HG02970 (cell line): Measurements from ENCODE around the gene PTRHD1.

ENCODE experiments used
- ATAC-seq: cut with Tn5 transposase; IDR thresholded peaks from one replicate; pipeline ENCODE4 v1.9.1; 2021; ENCODE audit warnings: mild to moderate bottlenecking, moderate library complexity, moderate number of reproducible peaks; ENCODE audit not compliant: unreplicated experiment, low FRiP score

Gene PTRHD1

GRCh38 chr2:24830786-24831185 is 37.6 kb upstream of the PTRHD1 start:
- ATAC-seq, result no peak

GRCh38 chr2:24830351-24830750 is 37.2 kb upstream of the PTRHD1 start:
- ATAC-seq, result no peak

- no peak for ATAC-seq
Measured at GRCh38 chr2:24828238-24828996, 35.2 kb upstream of the PTRHD1 start.

DNA sequence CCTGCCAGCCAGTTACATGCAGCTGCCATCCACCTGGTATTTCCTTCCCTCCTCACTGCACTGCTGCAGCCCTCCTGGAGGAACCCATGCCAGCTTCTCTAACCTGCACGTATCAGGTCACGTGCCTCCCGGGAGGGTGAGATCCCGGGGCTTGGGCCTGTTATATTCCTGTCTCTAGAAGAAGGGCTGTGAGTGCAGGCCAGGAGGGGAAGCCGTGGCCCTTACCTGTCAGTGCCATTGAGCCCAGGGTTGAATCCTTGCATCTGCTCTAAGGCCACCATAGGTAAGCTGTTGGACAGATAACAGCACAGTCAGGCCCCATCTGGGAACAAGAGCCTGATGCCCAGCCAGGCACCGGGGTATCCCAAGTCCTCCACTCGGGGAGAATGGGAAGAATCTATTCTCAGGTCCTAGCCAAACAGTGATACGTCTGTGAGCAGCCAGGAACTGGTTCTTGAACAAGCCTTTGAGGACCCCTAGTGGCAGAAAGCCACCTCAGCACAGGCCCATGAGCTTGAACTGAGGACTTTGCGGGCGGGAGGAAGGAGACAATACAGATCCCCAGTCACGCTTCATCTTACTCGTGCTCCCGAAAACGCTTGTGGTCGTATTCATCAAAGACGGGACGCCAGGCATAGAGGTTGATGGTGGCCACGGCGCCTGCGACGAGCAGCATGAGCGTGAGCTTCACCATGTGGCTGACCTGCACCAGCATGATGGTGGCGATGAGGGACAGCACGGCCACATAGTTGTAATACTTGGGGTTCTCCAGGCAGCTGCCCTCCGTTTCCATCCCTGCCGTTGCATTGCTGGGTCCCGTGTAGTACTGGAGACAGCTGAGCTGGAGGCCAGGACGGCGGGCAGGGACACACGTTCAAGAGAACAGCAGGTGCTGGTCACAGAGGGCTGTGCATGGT is 34.4 kb upstream of the PTRHD1 start:
- ATAC-seq, result no peak

DNA sequence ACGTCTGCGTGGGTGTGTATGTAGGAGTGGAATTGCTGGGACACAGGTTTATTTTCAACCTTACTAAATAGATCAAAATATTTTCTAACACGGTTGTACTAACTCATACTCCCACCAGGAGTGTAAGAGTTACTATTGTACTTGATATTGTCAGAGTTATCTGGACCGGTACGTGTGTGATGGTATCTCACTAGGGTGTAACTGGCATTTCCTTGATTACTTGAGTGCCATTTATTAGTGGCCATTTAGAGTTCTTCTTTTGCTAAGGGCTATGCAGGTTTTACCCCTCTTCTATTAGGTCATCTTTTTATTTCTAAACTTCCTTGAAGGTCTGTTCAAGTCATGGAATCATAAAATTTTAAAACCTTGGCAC is 33.6 kb upstream of the PTRHD1 start:
- ATAC-seq, result no peak

- no peak for ATAC-seq
Measured at GRCh38 chr2:24825883-24826772, 32.9 kb upstream of the PTRHD1 start.

DNA sequence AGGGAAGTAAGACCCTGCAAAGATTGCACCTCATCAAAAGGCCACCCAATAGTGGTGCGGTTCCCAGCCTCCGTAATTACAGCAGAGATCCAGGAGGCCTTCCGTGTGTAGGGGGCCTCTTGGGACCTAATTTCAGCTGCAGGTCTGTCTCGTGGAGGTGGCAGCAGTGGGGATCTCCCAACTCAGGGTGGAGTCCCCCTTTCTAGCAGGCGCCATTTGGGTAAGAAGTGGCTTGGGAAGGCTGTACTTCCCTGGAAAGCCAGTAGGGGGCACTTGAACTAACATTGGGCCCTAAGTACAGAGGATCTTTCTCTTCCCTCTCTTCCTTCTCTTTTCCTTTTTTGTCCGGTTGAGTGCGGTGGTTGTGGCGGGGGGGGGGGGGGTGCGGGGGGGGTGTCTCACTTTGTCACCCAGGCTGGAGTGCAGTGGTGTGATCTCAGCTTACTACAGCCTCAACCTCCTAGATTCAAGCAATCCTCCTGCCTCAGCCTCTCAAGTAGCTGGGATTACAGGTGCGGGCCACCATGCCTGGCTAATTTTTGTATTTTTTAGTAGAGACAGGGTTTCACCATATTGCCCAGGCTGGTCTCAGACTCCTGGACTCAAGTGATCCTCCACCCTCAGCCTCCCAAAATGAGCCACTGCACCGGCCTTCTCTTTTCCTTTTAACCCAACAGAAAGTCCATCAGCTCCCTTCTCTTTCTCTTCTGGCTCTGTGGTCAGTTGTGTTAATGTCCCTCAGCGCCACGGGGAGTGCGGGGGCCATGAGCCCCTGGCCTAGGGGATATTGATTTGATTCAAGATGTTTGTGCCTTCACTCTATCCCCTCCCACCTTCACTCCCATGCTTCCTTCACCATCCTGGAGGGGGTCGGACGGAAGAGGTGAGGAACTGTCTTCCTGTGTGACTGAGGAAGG is 32.0 kb upstream of the PTRHD1 start:
- no peak for ATAC-seq

- no peak for ATAC-seq
Measured at GRCh38 chr2:24824071-24824588, 30.9 kb upstream of the PTRHD1 start.

- ATAC-seq, result no peak
Measured at GRCh38 chr2:24822049-24822706, 29.0 kb upstream of the PTRHD1 start.

DNA sequence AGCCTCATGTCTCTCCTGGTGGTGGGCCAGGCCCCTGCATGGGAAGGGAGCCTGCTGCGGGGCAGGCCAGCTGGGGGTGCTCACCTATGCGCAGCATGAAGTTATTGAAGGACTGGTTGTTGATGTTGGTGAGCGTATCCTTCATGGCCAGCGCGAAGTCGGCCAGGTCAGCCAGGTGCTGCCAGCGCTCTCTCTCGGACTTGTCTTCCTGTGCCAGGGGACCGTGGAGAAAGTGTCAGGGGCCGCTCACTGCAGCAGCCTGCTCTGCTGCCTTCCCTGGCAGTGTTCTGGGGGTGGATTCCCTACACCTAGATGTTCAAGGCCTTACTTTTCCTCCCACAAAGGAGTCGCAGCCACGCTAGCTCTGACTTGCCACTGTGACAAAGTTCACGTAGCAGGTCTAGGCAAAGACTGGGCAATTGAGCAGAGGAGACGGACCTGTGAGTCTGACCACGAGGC is 28.3 kb upstream of the PTRHD1 start:
- no peak for ATAC-seq

GRCh38 chr2:24820598-24821432 is 27.6 kb upstream of the PTRHD1 start:
- no peak for ATAC-seq

DNA sequence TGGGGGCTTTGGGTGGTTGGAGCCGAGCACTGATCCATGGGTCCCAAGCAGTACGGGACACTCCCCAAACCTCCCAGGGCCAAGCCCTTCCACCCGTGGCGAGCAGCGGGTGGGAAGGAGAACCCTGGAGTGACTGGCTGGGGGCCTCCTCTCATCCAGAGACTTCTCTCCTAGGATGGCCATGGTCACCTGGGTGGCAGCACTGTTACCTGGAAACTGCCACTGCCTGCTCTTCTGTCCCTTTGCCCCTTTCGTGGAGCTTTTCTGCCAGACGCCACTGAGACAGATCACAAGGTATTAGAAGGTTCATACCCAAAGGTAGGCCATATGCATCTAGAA is 27.0 kb upstream of the PTRHD1 start:
- ATAC-seq, result no peak

DNA sequence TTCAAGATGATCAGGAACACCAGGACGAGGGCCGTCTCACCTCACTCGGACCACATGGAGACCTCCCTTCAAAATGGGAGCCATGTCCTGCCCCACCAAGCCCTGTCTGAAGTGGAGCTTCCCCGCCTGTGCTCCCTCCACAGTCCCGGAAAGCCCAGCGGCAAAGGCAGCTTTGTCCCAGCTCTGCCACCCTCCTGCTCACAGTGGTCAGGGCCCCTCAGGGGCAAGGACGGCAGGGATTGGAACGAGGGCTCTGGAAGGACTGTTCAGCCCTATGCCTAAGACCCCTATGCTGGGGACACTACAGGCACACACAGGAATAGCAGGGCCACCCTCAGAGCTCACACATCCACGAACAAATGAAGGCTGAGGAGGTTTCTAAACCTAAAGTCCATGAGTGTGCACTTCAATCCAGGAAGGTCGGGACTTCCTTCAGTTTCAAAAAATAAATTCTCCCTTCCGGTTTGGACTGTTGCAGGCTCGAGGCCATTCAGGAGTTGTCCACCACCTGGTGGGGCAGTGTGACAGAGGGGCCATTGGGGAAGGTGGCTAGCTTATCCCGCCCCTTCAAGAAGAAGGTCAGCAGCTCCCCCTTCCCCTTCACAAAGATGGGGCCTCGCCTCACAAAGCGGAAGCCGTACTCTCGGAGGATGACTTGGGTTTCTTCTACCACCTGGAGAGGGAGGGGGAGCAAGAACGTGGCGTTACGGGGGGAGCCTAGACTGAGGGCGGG is 26.4 kb upstream of the PTRHD1 start:
- no peak for ATAC-seq

- ATAC-seq, result no peak
Measured at GRCh38 chr2:24818721-24819167, 25.6 kb upstream of the PTRHD1 start.

DNA sequence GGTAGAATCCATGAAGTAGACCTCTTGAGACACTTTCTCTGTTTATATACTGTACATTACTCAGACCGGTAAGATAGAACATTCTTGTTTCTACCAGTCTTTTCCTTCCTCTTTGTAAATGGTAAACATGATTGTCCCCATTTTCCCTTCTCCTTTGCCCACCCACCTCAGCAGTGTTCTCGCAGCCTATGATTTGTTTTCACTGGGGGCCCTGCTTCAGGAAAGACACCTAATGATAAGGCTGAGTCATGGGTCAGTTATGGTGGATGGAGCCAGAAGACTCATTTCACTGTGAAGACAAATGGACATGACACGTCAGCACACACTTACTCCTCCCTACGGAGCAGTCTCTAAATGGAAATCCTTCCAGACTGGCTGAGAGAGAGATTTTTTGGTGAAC is 23.7 kb upstream of the PTRHD1 start:
- ATAC-seq, result no peak

DNA sequence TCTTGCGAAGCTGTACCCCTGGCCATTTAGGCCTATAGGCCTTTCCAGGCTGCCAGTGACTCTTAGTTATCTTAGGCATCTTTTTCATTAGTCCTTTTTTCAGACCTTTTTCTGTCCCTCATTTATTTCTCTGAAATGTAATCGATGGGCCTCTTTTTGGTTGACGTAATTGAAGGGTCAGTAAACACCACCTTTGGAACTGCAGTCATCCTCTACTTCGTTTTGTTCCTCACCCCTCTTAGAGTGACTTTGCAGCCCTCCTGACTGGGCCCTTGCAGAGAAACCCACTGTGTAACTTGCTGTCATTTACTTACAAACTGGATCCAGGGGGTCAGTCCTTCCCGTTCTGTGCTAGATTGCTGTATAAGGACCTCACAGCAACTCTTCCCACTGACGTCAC is 23.2 kb upstream of the PTRHD1 start:
- no peak for ATAC-seq

- ATAC-seq, result no peak
Measured at GRCh38 chr2:24815171-24815570, 22.0 kb upstream of the PTRHD1 start.
